Limb (tissue), 2 donors: ENCODE measurements around the gene KIRREL3.

Source experiments
- DNase-seq, 2 donors: peaks; one replicate each; pipeline ENCODE4 v3.0.0-alpha.2; 2016; ENCODE audit errors: extremely low spot score in 2 of 2

Gene KIRREL3

GRCh38 chr11:126583594-126584427, 416.8 kb downstream of the KIRREL3 start:
- DNase-seq: no peak

- no peak for DNase-seq
Observed at GRCh38 chr11:126583101-126583500, 417.5 kb downstream of the KIRREL3 start.

GRCh38 chr11:126581871-126582648, 418.5 kb downstream of the KIRREL3 start:
- no peak for DNase-seq

- DNase-seq: no peak
Observed at GRCh38 chr11:126578426-126578825, 422.1 kb downstream of the KIRREL3 start.

- DNase-seq: no peak
Observed at GRCh38 chr11:126578021-126578420, 422.5 kb downstream of the KIRREL3 start.

- no peak for DNase-seq
Observed at GRCh38 chr11:126575849-126576248, 424.7 kb downstream of the KIRREL3 start.

- DNase-seq: peak in 1 of 2 donors; percentile 40
Observed at GRCh38 chr11:126573325-126573978, 427.1 kb downstream of the KIRREL3 start.

- DNase-seq: no peak
Observed at GRCh38 chr11:126570489-126570888, 430.1 kb downstream of the KIRREL3 start.

- no peak for DNase-seq
Observed at GRCh38 chr11:126567419-126567818, 433.2 kb downstream of the KIRREL3 start.

GRCh38 chr11:126564566-126564965, 436.0 kb downstream of the KIRREL3 start:
- DNase-seq: no peak

- peak; percentile 80 to 82 for DNase-seq
Observed at GRCh38 chr11:126561327-126561893, 439.2 kb downstream of the KIRREL3 start.

GRCh38 chr11:126560221-126560620, 440.3 kb downstream of the KIRREL3 start:
- DNase-seq: no peak

GRCh38 chr11:126548581-126549550, 451.7 kb downstream of the KIRREL3 start:
- peak in 1 of 2 donors; percentile 56 for DNase-seq

- DNase-seq: no peak
Observed at GRCh38 chr11:126547691-126548090, 452.9 kb downstream of the KIRREL3 start.

- no peak for DNase-seq
Observed at GRCh38 chr11:126547161-126547560, 453.4 kb downstream of the KIRREL3 start.

GRCh38 chr11:126546694-126547093, 453.9 kb downstream of the KIRREL3 start:
- DNase-seq: no peak

- no peak for DNase-seq
Observed at GRCh38 chr11:126546191-126546590, 454.4 kb downstream of the KIRREL3 start.

GRCh38 chr11:126545057-126545555, 455.5 kb downstream of the KIRREL3 start:
- DNase-seq: no peak

GRCh38 chr11:126544108-126545056, 456.2 kb downstream of the KIRREL3 start:
- peak; percentile 52 to 72 for DNase-seq
